Brain microvascular endothelial cell (primary cell): ENCODE measurements around the gene GJD3.

ENCODE experiments used
- DNase-seq: peaks from one replicate; pipeline ENCODE4 v3.0.0-alpha.2; 2020
- H3K27ac ChIP-seq: fragments of 250-450 bp; sonication (Bioruptor Pico); 2 replicates; pipeline ENCODE4 v1.5.1; 2020; ENCODE audit warnings: mild to moderate bottlenecking, moderate library complexity
- H3K27me3 ChIP-seq: fragments of 250-450 bp; sonication (Bioruptor Pico); replicated peaks from 2 replicates; pipeline ENCODE4 v1.5.1; 2020; ENCODE audit warnings: mild to moderate bottlenecking
- H3K36me3 ChIP-seq: fragments of 250-450 bp; sonication (Bioruptor Pico); replicated peaks from 2 replicates; pipeline ENCODE4 v1.5.1; 2020; ENCODE audit warnings: mild to moderate bottlenecking
- H3K4me3 ChIP-seq: 2 replicates; pipeline ENCODE4 v1.5.1; 2011; ENCODE audit warnings: low read depth, mild to moderate bottlenecking, control low read depth, low read length, moderate library complexity
- in situ Hi-C: cut with HindIII; loops from 2 replicates; pipeline ENCODE4 v1.10.0; 2017; ENCODE audit warnings: low sequenced_read_pairs, low pct_ligation_motif_present
- TF ChIP-seq, protein P1 (sequence below): IDR thresholded peaks from 2 replicates; pipeline ENCODE4 v1.5.1; 2011; ENCODE audit warnings: low read depth, mild to moderate bottlenecking, moderate library complexity, low read length, control low read depth, inconsistent platforms; ENCODE audit errors: missing control alignments

Gene GJD3

DNA sequence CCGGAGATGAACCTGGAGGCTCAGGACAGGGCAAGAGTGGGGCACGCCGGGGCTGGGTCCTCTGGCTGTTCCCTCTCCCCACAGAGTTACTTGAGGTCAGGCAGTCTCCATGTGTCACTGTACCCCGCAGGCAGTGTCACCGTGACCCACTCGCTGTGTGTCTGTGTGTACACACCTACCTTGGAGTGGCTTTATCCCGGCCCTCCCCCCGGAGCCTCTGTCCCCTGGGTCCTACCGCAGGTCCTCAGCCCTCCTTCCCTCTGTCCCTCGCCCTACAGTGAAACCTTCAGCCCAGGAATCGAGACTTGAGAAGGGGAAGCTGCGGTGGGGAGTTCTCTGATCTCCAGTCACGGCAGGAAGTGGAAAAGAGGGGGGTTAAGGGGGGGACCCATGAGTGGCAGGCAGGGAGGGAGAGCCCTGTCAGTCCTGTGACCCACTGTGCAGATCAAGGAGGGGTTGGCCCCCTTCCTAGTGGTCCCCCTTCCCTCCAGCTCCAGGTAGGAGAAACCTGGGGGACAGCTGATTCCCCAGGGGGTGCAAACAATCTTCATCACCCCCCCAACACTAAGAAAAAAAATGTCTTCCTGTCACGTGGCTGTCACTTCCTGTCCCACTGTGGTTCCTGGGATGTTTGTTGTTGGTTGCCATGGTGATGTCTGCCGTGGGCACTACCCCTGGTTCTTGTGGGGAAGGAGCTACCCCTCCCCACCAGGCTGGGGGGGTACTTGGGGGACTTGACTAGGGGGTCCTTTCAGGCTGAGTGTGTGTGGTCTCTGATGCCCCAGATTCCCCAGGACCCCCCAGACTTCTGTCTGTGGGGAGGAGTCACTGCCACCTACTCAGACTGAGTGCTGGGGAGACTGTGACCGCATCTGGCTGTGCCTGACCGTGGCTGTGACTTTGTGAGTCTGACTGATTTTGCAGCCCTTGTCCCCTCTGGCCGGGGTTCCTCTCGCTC, 41.9 kb downstream of the GJD3 start:
- peak overlapping the region; percentile 46 for H3K4me3 ChIP-seq
- in situ Hi-C loops, result loop anchor here (25.0 kb wide), 1 partner anchor 215 kb away; no protein-coding TSS in a partner anchor
- peak overlapping the region; percentile 92 for H3K27ac ChIP-seq
- TF ChIP-seq, protein P1, sequence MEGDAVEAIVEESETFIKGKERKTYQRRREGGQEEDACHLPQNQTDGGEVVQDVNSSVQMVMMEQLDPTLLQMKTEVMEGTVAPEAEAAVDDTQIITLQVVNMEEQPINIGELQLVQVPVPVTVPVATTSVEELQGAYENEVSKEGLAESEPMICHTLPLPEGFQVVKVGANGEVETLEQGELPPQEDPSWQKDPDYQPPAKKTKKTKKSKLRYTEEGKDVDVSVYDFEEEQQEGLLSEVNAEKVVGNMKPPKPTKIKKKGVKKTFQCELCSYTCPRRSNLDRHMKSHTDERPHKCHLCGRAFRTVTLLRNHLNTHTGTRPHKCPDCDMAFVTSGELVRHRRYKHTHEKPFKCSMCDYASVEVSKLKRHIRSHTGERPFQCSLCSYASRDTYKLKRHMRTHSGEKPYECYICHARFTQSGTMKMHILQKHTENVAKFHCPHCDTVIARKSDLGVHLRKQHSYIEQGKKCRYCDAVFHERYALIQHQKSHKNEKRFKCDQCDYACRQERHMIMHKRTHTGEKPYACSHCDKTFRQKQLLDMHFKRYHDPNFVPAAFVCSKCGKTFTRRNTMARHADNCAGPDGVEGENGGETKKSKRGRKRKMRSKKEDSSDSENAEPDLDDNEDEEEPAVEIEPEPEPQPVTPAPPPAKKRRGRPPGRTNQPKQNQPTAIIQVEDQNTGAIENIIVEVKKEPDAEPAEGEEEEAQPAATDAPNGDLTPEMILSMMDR, result no peak
- DNase-seq, result peak; percentile 79
- no peaks in the 10 kb centered on the region for H3K36me3 ChIP-seq
- H3K27me3 ChIP-seq, result no peaks in the 10 kb centered on the region

- peak overlapping the region; percentile 92 for H3K27ac ChIP-seq
- in situ Hi-C loops, result loop anchor here (25.0 kb wide), 1 partner anchor 215 kb away; no protein-coding TSS in a partner anchor
- H3K36me3 ChIP-seq, result no peaks in the 10 kb centered on the region
- no peak for DNase-seq
- peak overlapping the region; percentile 46 for H3K4me3 ChIP-seq
- TF ChIP-seq, protein P1, result no peak
- H3K27me3 ChIP-seq, result no peaks in the 10 kb centered on the region
Observed at GRCh38 chr17:40321961-40322357, 42.6 kb downstream of the GJD3 start.

- in situ Hi-C loops, result loop anchor here (25.0 kb wide), 1 partner anchor 216 kb away; no protein-coding TSS in a partner anchor
- no peaks in the 10 kb centered on the region for H3K36me3 ChIP-seq
- H3K27me3 ChIP-seq, result no peaks in the 10 kb centered on the region
- no peak overlapping the region for H3K4me3 ChIP-seq
- TF ChIP-seq, protein P1, result no peak
- DNase-seq, result no peak
- H3K27ac ChIP-seq, result peak overlapping the region; percentile 92
Observed at GRCh38 chr17:40321524-40321929, 43.0 kb downstream of the GJD3 start.

DNA sequence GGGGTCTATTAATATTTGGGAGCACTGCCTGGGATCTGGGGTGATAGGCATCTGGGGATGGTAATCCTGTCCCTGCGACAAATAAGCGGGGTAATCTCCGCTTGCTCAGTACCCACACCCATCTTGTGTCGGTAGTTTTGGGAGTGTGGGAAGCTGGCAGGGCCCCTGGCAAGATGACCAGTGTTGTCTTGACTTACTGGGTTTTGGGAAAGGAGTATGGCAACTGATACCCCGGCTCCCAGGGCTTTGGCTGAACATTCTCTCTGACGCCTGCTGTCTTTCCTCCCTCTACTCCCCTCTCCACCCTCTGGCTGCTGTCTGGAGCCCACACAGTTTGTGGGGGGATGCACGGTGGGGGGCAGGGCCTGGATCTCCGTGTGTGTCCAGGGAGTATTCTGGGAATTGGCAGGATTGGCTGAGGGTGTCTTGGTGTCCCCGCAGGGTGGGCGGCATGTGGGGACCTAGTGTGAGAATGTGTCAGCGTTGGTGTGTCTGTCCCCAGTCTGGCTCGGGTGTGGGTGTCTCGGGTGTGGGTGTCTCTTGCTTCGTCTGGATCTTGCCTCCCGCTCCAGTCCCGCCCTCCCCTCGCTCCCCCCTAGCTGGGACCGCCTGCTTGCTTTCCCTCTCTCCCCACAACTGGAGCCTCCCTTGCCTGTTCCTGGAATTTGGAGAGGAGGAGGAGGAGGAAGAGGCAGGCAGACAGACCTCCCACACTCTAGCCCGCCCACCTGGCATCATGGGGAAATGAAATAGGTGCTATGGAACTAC, 43.6 kb downstream of the GJD3 start:
- DNase-seq, result no peak
- TF ChIP-seq, protein P1, result no peak
- H3K4me3 ChIP-seq, result peak overlapping the region; percentile 5
- in situ Hi-C loops, result loop anchor here (25.0 kb wide), 1 partner anchor 216 kb away; no protein-coding TSS in a partner anchor
- H3K27me3 ChIP-seq, result no peaks in the 10 kb centered on the region
- H3K36me3 ChIP-seq, result no peaks in the 10 kb centered on the region
- H3K27ac ChIP-seq, result no peak overlapping the region

DNA sequence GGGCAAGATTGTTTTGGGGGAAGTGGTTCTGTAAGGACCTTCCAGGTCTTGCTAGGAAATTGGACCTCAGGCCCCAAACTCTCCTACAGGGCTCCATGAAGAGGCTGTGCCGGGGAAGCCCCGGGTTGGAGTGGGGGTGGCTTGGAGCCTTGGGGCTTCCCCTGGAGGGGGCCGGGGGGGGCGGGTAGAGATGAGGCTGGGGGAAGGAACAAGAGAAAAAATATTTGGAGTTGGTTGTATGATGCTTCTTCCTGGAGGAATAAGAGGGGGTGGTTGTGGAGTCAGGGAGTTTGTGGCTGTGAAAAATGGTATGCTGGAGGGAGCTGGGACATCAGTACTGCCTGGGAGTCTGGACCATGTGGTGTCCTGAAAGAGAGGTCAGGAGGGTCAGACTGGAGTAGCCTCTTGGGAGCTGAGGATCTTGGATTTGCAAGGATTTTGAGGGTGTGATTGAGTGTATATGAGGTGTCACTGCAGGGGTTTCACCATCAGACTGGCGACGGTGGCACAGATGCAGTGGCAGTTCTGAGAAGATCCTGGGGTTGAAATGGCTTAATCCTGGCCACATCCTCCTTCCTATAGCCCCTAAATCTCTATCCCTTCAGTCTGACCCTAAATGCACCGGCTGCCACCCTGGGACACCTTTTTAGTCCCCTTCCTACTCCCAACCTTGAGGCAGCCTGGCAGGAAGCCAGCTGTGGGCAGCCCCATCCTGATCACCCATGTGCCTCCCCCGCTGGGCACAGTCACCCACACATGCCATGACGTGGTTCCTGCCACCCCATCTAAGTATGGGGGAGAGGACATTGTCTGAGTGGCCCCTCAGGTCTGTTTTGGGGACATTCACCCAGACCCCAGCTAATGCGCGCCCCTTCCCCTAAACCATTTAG, 44.6 kb downstream of the GJD3 start:
- no peak for DNase-seq
- Histone ChIP-seq H3K36me3 (no peaks in the 10 kb centered on the region), H3K27me3 (no peaks in the 10 kb centered on the region), H3K4me3 (peak overlapping the region; percentile 89), H3K27ac (no peak overlapping the region)
- TF ChIP-seq, protein P1, result no peak
- in situ Hi-C loops, result loop anchor here (25.0 kb wide), 1 partner anchor 217 kb away; no protein-coding TSS in a partner anchor
